ENCODE data around the gene POU6F2.

- TF ChIP-seq CTCF (IDR thresholded peaks at IDR 0.05) = no peak
- TF ChIP-seq POLR2A (IDR thresholded peaks at IDR 0.05) = no peak
Observed at GRCh38 chr7:39464350-39465054, 486.8 kb downstream of the POU6F2 start.

Data from breast epithelium (tissue), 3 donors.